GM21381 (cell line): ENCODE data around the gene TEX52.
"Not testable (repeated sequence)": the region's sequence is repeated elsewhere in the genome, so short reads cannot be mapped to it uniquely, and the experiment has no call there.

ENCODE experiments used
- ATAC-seq: cut with Tn5 transposase; IDR thresholded peaks from one replicate; pipeline ENCODE4 v1.9.1; 2021; ENCODE audit warnings: mild to moderate bottlenecking, moderate library complexity; ENCODE audit not compliant: unreplicated experiment

The TEX52 gene

DNA sequence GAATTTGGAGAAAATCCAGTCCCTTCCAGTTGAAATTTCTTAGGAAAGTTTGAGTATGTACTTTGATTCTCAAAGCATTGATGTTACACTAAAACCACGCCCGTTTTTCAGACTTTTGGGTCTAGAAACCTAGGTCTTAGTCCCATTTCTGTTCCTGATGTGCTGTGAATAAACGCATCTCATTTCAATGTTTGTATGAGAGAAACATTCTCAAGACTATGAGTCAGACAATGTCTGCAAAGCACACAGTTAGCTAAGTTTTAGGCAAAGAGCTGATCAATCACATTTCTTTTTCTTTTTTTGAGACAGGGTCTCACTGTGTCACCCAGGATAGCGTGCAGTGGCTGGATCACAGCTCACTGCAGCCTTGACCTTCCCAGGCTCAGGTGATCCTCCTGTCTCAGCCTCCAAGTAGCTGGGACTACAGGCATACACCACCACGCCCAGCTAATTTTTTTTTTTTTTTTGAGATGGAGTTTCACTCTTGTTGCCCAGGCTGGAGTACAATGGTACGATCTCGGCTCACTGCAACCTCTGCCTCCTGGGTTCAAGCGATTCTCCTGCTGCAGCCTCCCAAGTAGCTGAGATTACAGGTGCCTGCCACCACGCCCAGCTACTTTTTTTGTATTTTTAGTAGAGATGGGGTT, 12.3 kb upstream of the TEX52 start:
- ATAC-seq = not testable (repeated sequence)

DNA sequence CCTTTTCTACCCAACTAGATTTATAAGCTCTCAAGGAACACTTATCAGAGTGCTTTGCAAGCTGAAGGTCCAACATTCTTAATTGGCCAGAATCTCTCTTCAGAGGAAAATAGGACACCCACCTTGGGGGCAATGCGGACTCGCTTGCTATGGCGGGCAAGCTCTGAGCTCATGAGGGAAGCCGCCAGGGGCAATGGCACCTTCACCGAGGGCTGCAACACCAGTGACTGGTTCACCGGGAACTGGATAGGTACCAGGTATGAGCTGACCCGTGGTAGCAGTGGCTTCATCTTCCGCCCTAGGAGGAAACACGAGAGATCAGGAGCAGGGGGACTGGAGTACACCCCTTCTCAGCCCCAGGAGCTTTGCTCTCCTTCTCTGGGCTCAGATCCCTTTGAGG, 7.4 kb upstream of the TEX52 start:
- no peak for ATAC-seq

GRCh38 chr12:2863402-2863801, 6.6 kb upstream of the TEX52 start:
- ATAC-seq = not testable (repeated sequence)

DNA sequence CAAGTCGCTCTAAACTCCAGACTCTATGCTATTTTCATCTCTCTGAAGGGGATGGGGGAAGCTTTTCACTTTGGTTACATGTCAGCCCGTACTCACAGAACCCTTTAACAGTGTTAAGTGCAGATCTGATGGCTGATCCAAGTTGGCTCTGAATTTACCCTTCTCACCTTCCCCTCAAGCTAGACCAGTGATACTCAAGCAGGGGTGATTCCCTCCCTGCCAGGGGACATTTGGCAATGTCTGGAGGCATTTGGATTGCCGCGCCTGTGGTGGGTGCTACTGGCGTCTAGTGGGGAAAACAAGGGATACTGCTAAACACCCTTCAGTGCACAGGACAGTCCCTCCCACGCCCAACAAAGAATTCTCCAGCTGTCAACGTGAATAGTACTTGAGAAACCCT, 6.0 kb upstream of the TEX52 start:
- no peak for ATAC-seq

DNA sequence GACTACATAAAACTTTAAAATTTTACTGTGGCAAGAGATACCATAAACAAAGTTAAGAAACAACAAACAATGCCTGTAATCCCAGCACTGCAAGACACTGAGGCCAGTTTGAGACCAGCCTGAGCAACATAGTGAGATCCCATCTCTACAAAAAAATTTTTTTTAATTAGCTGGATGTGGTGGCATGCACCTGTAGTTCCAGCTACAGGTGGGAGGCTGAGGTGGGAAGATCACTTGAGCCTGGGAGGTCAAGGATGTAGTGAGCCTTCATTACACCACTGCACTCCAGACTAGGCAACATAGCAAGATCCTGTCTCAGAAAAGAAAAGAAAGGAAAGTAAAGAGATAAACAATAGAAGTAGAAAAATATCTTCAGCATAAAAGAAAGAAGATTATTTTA, 3.3 kb upstream of the TEX52 start:
- ATAC-seq = no peak

DNA sequence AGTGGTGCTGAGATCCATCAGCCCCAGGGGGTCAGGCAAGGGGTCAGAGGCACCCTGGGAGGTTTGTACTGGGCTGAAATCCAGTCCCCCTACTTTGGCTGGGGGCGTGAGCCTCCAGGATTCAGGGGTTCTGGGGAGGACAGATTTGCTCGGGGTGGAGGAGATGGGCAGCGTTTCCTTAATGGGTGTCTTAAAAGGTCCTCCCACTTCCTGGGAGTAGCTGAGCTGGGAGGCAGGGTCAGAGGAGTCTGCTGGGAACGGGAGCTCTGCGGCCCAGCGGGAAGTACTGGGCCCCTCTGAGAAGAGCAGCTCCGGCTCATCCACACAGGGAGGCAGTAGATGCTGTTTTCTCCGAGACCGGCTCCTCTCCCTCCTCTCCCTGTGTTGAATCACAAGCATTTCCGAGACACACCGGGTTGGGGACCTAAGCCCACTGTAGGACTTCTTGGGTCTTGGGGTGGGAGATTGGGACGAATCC, 2.1 kb upstream of the TEX52 start:
- no peak for ATAC-seq

GRCh38 chr12:2858334-2858733, 1.5 kb upstream of the TEX52 start:
- ATAC-seq = no peak

DNA sequence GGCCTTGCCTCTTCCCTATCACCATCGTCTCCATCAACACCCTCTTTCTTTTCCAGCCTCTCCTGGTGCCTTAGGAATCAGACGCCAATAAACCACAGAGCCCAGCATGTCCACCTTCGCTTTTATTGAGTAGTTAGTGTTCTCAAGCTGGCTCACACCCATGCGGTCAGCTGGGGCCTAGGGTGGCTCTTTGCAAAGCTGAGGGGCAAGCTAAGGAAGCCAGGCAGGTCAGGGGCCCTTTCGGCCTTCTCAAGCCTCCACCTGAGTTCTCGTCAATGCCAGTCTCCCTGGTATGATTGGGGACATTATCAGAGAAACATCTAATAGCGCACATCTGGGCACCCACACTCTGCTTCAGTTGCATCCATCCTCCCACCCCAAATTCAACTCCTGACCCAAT, 737 bp upstream of the TEX52 start:
- no peak for ATAC-seq

DNA sequence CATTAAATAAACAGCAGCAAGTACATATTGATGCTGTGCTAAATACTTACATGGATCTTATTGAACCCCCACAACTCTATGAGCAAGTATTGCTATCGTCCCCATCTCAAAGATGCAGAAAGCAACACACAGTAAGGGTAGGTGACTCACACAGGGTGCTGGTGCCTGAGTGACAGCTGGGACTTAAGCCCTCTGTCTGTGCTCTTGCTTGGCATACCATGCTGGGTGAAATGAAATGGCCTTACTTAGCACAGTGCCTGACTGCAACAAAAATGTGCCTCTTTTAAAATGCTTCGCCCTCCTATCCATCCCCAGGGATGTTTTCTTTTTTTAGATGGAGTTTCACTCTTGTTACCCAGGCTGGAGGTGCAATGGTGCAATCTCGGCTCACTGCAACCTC, 788 bp downstream of the TEX52 start:
- no peak for ATAC-seq

- no peak for ATAC-seq
Measured at GRCh38 chr12:2855546-2855945, 1.3 kb downstream of the TEX52 start.

GRCh38 chr12:2854669-2855453, 2.0 kb downstream of the TEX52 start:
- ATAC-seq = no peak

- no peak for ATAC-seq
Measured at GRCh38 chr12:2853626-2854025, 3.2 kb downstream of the TEX52 start.

DNA sequence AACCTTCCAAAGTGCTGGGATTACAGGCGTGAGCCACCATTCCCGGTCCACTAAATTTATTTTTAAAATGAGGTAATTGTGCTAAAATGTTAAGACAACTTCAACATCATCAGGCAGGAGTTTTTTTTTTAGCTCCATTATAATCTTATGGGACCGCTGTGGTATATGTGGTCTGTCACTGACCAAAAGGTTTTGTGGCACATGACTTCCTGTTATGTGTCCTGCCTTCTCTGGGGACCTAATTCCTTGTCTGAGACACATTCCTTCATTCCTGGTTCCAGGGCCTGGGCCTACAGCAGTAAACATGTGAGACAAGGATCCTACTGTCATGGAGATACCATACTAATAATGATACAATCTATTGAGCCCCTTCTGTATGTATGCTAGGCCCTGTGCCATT, 4.9 kb downstream of the TEX52 start:
- ATAC-seq = no peak

DNA sequence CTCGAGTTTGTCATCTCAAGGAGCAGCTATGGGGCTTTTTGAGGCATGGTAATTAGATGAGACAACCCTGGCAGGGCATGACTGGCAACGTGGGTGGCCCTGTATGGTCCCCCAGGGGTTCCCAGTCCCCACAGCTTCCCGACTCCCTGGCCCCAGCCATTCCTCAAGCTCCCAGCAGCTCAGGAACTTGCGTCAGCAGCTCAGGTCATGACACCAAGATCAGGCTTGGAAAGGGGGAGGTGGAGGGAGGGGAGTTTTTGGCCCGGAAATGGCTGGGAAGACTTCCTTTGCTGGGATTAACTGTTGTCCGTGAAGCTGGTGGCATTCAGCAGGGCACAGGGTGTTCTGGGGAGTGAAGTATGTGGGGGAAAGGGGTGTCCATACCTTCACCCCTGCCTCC, 11.6 kb downstream of the TEX52 start:
- ATAC-seq = no peak

DNA sequence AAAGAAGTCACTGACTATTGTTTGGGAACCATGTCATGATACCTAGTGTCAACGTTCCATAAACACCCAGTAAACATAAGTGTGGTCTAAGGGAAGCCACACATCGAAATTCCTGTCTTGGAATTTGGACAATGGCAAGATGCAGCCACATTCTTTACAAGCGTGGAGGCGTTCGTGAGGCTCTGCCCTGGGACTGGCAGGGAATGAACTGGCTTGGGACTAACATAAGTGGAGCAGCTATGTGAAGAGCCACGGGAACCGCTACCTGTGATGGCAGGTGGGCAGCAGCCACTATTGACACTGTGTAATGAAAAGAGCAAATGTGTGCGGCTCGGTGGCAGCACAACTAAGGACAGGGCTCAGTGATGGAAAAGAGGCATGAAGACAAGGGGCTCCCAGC, 12.1 kb downstream of the TEX52 start:
- ATAC-seq = no peak

- ATAC-seq = no peak
Measured at GRCh38 chr12:2842948-2843347, 13.9 kb downstream of the TEX52 start.

DNA sequence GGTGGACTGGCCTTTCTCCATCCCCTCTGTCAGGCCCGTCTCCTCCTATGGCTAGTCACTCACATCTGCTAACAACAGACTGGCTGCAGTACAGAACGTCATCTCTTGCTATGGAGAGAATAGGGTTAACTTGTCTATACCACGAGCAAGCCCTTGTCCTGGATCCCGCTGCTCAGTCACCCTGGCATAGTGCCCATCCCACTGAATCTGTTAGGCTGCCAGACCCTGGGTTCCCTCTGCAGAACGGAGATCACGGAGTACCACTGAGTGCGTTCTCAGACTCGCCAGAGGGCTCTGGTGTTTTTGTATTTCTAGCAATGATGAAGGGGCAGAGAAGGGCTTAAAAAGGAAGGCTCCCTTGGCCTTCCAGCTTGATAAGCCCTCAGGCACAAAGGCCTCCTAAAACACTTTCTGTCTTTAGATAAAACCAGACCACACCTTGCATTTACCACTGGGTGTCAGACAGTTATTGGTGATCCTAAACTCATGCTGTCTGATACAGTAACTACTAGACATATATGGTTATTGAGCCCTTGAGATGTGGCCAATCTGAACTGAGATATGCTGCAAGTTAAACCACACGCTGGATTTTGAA, 15.7 kb downstream of the TEX52 start:
- no peak for ATAC-seq

DNA sequence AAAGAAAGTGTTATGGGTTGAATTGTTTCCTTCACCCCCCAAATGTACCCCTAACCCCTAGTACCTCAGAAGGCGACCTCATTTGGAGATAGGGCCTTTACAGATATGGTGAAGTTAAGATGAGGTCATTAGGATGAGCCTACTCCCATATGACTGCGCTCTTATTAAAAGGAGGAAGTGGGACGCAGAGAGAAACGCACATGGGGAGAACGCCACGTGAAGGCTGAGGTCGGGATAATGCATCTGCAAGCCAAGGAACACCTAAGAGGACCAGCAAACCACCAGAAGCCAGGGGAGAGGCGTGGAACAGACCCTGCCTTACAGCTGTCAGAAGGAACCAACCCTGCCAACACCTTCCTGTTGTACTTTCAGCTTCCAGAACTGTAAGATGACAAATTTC, 20.3 kb downstream of the TEX52 start:
- ATAC-seq = no peak

GRCh38 chr12:2835691-2836403, 21.0 kb downstream of the TEX52 start:
- no peak for ATAC-seq

DNA sequence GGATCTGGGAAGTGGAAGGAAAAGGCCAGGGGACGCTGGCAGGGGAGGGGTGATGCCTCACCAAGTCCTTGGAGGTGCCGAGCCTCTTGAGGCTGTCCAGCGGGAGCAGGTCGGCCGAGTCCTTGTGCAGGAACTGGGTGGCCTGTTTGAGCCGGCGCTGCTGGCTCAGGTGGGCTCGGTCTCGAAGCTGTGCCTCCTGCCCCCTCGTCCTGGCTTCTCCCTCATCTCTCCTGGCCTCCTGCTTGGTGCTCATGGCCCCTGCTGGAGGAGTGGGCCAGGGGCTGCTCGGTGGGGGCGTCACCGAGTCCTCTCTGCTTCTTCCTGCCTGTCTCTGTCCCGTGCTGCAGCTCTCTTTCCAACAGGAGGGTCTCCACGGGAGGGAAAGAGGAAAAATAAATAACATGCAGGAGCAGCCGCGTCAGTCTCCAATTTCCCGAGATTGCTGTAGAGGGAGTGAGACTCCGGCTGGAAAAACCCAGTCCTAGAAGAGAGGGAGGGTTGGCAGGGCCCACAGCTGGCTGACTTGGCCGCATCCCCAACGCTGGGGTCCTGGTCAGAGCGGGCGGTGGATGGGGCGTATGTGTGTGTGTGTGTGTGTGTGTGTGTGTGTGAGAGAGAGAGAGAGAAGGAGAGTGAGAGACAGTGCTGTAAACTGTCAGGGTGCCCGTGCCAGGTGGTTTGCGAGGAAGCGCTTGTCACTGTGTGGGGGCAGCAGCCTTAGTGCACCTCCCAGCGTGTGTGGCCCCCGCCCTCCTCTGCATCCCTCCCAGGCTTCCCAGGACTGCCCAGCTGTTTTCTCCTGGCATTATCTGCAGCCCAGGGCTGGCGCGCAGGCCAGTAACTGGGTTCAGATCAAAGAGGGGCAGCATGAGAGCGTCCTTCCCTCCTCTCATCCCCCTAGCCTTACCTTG, 22.0 kb downstream of the TEX52 start, which contains the start of gene NRIP2:
Gene NRIP2 (minus strand): TSS at position 455 of the 911 bp plus-strand sequence. CDS start 52 bp downstream, at position 403.
- ATAC-seq = no peak
